ENCODE results near the gene ABCB8. TPM values are rescaled to one million over a fixed set of nuclear protein-coding genes. Genes with fewer than 3 reads are reported as not detected.

The ABCB8 gene
- polyA plus RNA-seq, 1 donor (not counting 4 experiments of a cell fraction or from before 2014, with no cell fraction given): 15.5 TPM

- DNase-seq (ENCODE audit: low read depth, low spot score) (no peak), FAIRE-seq (no peak)
- dilution Hi-C loops (cut with MboI; ENCODE audit: extremely low pct_ligation_motif_present, low sequenced_read_pairs): no loop called here
- H3K36me3 ChIP-seq (ENCODE audit: control insufficient read depth in 2 of 2, extremely low read depth in 1 of 2, insufficient read depth in 2 of 2, low read length in 2 of 2): peaks cover 5 to 8% of the 10 kb centered on the region in 2 experiments
- no peak overlapping the region for H3K9ac ChIP-seq (ENCODE audit: control insufficient read depth, extremely low read depth, insufficient read depth, low read length)
- no peak for TF ChIP-seq EZH2 (IDR thresholded peaks at IDR 0.05; ENCODE audit: low read length)
- TF ChIP-seq, protein P1, sequence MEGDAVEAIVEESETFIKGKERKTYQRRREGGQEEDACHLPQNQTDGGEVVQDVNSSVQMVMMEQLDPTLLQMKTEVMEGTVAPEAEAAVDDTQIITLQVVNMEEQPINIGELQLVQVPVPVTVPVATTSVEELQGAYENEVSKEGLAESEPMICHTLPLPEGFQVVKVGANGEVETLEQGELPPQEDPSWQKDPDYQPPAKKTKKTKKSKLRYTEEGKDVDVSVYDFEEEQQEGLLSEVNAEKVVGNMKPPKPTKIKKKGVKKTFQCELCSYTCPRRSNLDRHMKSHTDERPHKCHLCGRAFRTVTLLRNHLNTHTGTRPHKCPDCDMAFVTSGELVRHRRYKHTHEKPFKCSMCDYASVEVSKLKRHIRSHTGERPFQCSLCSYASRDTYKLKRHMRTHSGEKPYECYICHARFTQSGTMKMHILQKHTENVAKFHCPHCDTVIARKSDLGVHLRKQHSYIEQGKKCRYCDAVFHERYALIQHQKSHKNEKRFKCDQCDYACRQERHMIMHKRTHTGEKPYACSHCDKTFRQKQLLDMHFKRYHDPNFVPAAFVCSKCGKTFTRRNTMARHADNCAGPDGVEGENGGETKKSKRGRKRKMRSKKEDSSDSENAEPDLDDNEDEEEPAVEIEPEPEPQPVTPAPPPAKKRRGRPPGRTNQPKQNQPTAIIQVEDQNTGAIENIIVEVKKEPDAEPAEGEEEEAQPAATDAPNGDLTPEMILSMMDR (optimal IDR thresholded peaks at IDR 0.05 in 1 of 3, IDR thresholded peaks at IDR 0.05 in 1 of 3, conservative IDR thresholded peaks at IDR 0.05 in 1 of 3; ENCODE audit: extremely low read depth in 1 of 3, insufficient read depth in 2 of 3, low read length in 3 of 3): no peak
- H3K9me1 ChIP-seq (ENCODE audit: control insufficient read depth, extremely low read depth, insufficient read depth, low read length): no peaks in the 10 kb centered on the region
- H3K4me1 ChIP-seq (ENCODE audit: control insufficient read depth, extremely low read depth, insufficient read depth, low read length): peaks cover 21% of the 10 kb centered on the region
- H3K27me3 ChIP-seq (ENCODE audit: control insufficient read depth, extremely low read depth, insufficient read depth, low read length): no peaks in the 10 kb centered on the region
- H3K4me3 ChIP-seq (ENCODE audit: control insufficient read depth in 2 of 3, extremely low read depth in 1 of 3, insufficient read depth in 2 of 3, low read depth in 1 of 3, low read length in 3 of 3): no peak overlapping the region
- H3K4me2 ChIP-seq (ENCODE audit: control insufficient read depth, extremely low read depth, insufficient read depth, low read depth, low read length): no peak overlapping the region
- H2AFZ ChIP-seq (ENCODE audit: control insufficient read depth, low read length): no peak overlapping the region
- peaks cover 5% of the 10 kb centered on the region for H4K20me1 ChIP-seq (ENCODE audit: control insufficient read depth, extremely low read depth, insufficient read depth, low read length)
- no peaks in the 10 kb centered on the region for H3K9me3 ChIP-seq (ENCODE audit: control insufficient read depth, low read depth, low read length)
- no peak overlapping the region for H3K27ac ChIP-seq (ENCODE audit: control insufficient read depth, insufficient read depth, low read length)
- peaks cover 91% of the 10 kb centered on the region for H3K79me2 ChIP-seq (ENCODE audit: control insufficient read depth, insufficient read depth, low read length)
These were observed 62.8 kb downstream of the ABCB8 start for GRCh38 chr7:151091003-151091402.

DNA sequence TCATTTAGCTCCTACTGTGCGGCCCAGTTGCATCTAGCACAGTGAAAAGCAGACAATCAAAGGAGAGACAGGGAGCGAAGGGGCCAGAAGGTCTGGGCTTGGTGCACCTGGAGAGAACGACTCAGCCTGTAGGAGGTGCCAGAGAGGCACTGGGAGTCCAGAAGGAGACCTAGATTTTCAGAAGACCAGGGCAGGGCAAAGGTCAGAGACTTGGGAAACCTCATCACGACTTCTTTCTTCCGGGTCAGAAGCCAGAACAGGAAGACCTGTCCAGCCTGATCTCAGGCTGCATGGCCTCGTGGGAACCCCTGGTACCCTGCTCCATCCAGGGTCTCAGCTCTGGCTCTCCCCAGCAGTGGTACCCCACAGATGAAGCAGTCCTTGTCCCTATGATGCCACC lies 63.2 kb downstream of the ABCB8 start:
- peaks cover 21% of the 10 kb centered on the region for H3K4me1 ChIP-seq (ENCODE audit: control insufficient read depth, extremely low read depth, insufficient read depth, low read length)
- H3K4me2 ChIP-seq (ENCODE audit: control insufficient read depth, extremely low read depth, insufficient read depth, low read depth, low read length): no peak overlapping the region
- H3K79me2 ChIP-seq (ENCODE audit: control insufficient read depth, insufficient read depth, low read length): peaks cover 94% of the 10 kb centered on the region
- H3K9me1 ChIP-seq (ENCODE audit: control insufficient read depth, extremely low read depth, insufficient read depth, low read length): no peaks in the 10 kb centered on the region
- dilution Hi-C loops (cut with MboI; ENCODE audit: extremely low pct_ligation_motif_present, low sequenced_read_pairs): no loop called here
- TF ChIP-seq EZH2 (IDR thresholded peaks at IDR 0.05; ENCODE audit: low read length): no peak
- TF ChIP-seq, protein P1 (optimal IDR thresholded peaks at IDR 0.05 in 1 of 3, IDR thresholded peaks at IDR 0.05 in 1 of 3, conservative IDR thresholded peaks at IDR 0.05 in 1 of 3; ENCODE audit: extremely low read depth in 1 of 3, insufficient read depth in 2 of 3, low read length in 3 of 3): peak in 2 of 3 experiments; percentile 68 to 77
- peaks cover 5 to 8% of the 10 kb centered on the region in 2 experiments for H3K36me3 ChIP-seq (ENCODE audit: control insufficient read depth in 2 of 2, extremely low read depth in 1 of 2, insufficient read depth in 2 of 2, low read length in 2 of 2)
- H3K9me3 ChIP-seq (ENCODE audit: control insufficient read depth, low read depth, low read length): no peaks in the 10 kb centered on the region
- no peak for FAIRE-seq
- no peaks in the 10 kb centered on the region for H3K27me3 ChIP-seq (ENCODE audit: control insufficient read depth, extremely low read depth, insufficient read depth, low read length)
- no peak for DNase-seq (ENCODE audit: low read depth, low spot score)
- no peak overlapping the region for H3K4me3 ChIP-seq (ENCODE audit: control insufficient read depth in 2 of 3, extremely low read depth in 1 of 3, insufficient read depth in 2 of 3, low read depth in 1 of 3, low read length in 3 of 3)
- no peak overlapping the region for H2AFZ ChIP-seq (ENCODE audit: control insufficient read depth, low read length)
- H4K20me1 ChIP-seq (ENCODE audit: control insufficient read depth, extremely low read depth, insufficient read depth, low read length): peaks cover 5% of the 10 kb centered on the region
- H3K27ac ChIP-seq (ENCODE audit: control insufficient read depth, insufficient read depth, low read length): no peak overlapping the region
- H3K9ac ChIP-seq (ENCODE audit: control insufficient read depth, extremely low read depth, insufficient read depth, low read length): no peak overlapping the region

Data from keratinocyte (primary cell).